Smooth muscle cell of the coronary artery (primary cell): ENCODE results near the gene RNF2. TPM values are rescaled to one million over a fixed set of nuclear protein-coding genes. Genes with fewer than 3 reads are reported as not detected.

Experiments used
- total RNA-seq: library from RNA; depleted of rRNA; stranded (reverse); fragments of >200 nt; gene quantifications from 2 replicates; pipeline ENCODE4 v1.2.3, GENCODE V29; 2014; ENCODE audit warnings: low replicate concordance

RNF2 gene
- 16.2 and 43.2 TPM in 2 replicates for total RNA-seq

DNA sequence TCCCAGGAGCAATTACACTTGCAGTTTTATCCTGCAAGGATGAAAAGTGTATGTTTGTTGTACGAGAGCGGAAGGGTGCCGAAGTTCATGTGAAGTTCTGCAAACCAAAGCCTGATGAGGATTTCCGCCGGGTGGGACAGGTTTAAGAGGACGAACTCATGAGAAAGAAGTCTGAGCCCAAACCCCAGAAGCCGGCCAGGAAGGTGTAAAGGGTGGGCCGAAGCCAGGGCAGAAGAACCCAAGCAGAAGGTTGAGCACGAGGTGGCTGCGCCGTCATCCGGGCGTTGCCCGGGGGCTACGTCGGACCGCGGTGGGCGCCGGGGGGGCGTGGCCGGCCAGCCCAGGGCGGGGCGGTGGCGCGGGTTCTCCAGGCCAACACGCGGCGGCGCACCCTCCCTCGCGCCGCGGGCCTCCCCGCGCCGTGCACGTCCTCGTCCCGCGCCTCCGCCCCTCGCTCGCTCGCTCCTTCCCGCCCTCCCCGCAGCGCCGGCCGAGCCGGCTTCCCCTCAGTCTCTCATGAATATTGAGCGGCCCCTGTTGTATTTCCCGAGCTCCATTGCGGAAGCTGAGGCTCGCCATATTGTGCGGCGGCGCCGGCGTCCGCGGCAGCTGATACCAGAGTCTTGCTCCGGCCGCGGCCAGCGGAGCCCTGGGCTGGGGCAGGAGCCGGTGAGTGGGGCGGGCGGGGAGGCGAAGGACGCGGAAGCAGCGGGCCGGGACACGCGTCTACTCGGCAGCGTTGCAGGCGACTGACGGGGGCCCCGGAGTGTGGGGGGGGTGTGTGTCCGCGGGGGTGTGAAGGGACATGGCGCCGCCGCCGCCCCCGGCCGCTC lies at the start of gene RNF2:
RNF2 (plus strand) TSS at position 578 of the 833 bp plus-strand sequence. CDS start 41,996 bp downstream, outside the sequence.

Other genes with a start within 250 kb of the RNF2 start
- 30.9 and 50.4 TPM in 2 replicates for gene NIBAN1, start 71.0 kb upstream of the RNF2 start, total RNA-seq
- gene TRMT1L, start 111.4 kb downstream of the RNF2 start, total RNA-seq = 14.2 and 23.5 TPM in 2 replicates
- 3.2 and 3.4 TPM in 2 replicates for gene SWT1, start 111.6 kb downstream of the RNF2 start, total RNA-seq